ENCODE data around the gene LTBP3. TPM values are rescaled to one million over a fixed set of nuclear protein-coding genes. Genes with fewer than 3 reads are reported as not detected.

LTBP3 gene
- total and polyA plus RNA-seq, 2 of the 13 experiments (the other 11 are each of a cell fraction or from before 2014, with no cell fraction given) = 12.2 to 68.1 TPM

- TF ChIP-seq GMEB1 (CRISPR knock-in tag; IDR thresholded peaks at IDR 0.05; ENCODE audit: borderline replicate concordance) (no peak), MIER2 (CRISPR knock-in tag; IDR thresholded peaks at IDR 0.05) (no peak), ZNF709 (CRISPR knock-in tag; IDR thresholded peaks at IDR 0.05) (no peak), HDAC2 (CRISPR knock-in tag; IDR thresholded peaks at IDR 0.05) (no peak), MLXIP (CRISPR knock-in tag; IDR thresholded peaks at IDR 0.05; ENCODE audit: borderline replicate concordance) (no peak), ZNF792 (CRISPR knock-in tag; IDR thresholded peaks at IDR 0.05) (no peak), CHD2 (IDR thresholded peaks at IDR 0.05; ENCODE audit: low read depth, low read length) (no peak), FOXA3 (CRISPR knock-in tag; IDR thresholded peaks at IDR 0.05) (no peak), ATRX (CRISPR knock-in tag; IDR thresholded peaks at IDR 0.05; ENCODE audit: borderline replicate concordance) (no peak), NRL (CRISPR knock-in tag; IDR thresholded peaks at IDR 0.05; ENCODE audit: borderline replicate concordance) (0 out of 2 replicates have a peak, but pooled peaks have one; percentile 41), BCL3 (CRISPR knock-in tag; IDR thresholded peaks at IDR 0.05) (no peak), ZUFSP (CRISPR knock-in tag; IDR thresholded peaks at IDR 0.05; ENCODE audit: borderline replicate concordance) (no peak), NFYB (CRISPR knock-in tag; IDR thresholded peaks at IDR 0.05) (no peak), MAZ (IDR thresholded peaks at IDR 0.05; ENCODE audit: borderline replicate concordance, low read depth, low read length) (no peak), MAZ (CRISPR knock-in tag; IDR thresholded peaks at IDR 0.05; ENCODE audit: low read depth) (no peak), ZSCAN12 (CRISPR knock-in tag; IDR thresholded peaks at IDR 0.05) (no peak)
- TF ChIP-seq, protein P1, sequence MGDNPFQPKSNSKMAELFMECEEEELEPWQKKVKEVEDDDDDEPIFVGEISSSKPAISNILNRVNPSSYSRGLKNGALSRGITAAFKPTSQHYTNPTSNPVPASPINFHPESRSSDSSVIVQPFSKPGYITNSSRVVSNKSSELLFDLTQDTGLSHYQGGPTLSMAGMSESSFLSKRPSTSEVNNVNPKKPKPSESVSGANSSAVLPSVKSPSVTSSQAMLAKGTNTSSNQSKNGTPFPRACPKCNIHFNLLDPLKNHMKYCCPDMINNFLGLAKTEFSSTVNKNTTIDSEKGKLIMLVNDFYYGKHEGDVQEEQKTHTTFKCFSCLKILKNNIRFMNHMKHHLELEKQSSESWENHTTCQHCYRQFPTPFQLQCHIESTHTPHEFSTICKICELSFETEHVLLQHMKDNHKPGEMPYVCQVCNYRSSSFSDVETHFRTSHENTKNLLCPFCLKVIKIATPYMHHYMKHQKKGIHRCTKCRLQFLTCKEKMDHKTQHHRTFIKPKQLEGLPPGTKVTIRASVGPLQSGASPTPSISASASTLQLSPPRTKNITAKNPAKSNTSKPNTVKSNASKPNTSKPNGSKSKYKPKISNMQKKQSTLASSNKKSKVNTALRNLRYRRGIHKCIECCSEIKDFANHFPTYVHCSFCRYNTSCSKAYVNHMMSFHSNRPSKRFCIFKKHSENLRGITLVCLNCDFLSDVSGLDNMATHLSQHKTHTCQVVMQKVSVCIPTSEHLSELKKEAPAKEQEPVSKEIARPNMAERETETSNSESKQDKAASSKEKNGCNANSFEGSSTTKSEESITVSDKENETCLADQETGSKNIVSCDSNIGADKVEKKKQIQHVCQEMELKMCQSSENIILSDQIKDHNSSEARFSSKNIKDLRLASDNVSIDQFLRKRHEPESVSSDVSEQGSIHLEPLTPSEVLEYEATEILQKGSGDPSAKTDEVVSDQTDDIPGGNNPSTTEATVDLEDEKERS (CRISPR knock-in tag; IDR thresholded peaks at IDR 0.05) = 0 out of 2 replicates have a peak, but pooled peaks have one; percentile 61
Measured at GRCh38 chr11:65558930-65559509, 861 bp upstream of the LTBP3 start (continued).
